ENCODE results near the gene EFCC1.

GRCh38 chr3:129004639-129005295 is 3.7 kb downstream of the EFCC1 start:
- no peak for TF ChIP-seq EP300 (IDR thresholded peaks at IDR 0.05)
- TF ChIP-seq, protein P1, sequence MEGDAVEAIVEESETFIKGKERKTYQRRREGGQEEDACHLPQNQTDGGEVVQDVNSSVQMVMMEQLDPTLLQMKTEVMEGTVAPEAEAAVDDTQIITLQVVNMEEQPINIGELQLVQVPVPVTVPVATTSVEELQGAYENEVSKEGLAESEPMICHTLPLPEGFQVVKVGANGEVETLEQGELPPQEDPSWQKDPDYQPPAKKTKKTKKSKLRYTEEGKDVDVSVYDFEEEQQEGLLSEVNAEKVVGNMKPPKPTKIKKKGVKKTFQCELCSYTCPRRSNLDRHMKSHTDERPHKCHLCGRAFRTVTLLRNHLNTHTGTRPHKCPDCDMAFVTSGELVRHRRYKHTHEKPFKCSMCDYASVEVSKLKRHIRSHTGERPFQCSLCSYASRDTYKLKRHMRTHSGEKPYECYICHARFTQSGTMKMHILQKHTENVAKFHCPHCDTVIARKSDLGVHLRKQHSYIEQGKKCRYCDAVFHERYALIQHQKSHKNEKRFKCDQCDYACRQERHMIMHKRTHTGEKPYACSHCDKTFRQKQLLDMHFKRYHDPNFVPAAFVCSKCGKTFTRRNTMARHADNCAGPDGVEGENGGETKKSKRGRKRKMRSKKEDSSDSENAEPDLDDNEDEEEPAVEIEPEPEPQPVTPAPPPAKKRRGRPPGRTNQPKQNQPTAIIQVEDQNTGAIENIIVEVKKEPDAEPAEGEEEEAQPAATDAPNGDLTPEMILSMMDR (IDR thresholded peaks at IDR 0.05): no peak

All from tibial nerve (tissue), 4 donors.